ENCODE measurements around the gene NDUFB6. TPM values are rescaled to one million over a fixed set of nuclear protein-coding genes. Genes with fewer than 3 reads are reported as not detected.
"Not testable (repeated sequence)": the region's sequence is repeated elsewhere in the genome, so short reads cannot be mapped to it uniquely, and the experiment has no call there.

The NDUFB6 gene
- total RNA-seq, 6 donors from 2014 or later = 3.1 to 46.9 (median 25.9) TPM

DNA sequence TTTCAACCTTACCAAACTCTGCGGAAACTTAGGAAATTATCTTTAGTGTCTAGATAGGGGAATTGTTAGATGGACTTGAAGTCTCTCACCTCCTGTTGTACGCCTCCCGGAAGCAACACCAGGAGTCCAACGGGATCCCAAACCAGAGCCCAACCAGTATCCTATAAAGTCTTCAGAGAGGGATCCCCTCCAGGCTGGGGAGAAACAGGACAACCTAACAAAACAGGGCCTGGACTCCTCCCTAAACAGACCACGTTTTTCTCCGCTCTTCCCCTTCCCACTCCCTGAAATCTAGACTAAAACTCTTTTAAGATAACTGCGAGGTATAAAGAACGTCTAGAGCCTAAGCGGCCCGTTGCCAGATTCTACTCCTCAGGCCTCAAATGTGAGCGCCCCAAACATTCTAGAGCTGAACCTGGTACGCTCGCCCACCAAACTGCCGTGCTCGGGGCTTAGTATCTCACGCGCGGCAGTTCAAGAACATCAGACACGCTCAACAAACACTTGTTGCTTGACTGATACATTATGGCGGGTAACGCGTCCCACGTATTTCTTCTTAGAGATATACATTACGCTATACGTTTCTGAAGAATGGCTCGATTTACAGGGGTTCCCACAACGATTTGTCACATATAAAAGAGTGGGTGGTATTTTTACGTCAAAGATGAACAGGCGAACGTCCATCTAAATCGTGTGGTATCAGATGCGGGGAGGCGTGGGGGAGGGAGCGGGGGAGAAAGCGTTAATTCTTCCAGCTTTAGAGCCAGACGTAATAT, 21.5 kb downstream of the NDUFB6 start:
- H3K27ac ChIP-seq = peak overlapping the region; percentile 91 to 98 (median 94)
- no peaks in the 10 kb centered on the region for H3K27me3 ChIP-seq
- whole genome bisulfite sequencing, 2 donors = 0 to 1% methylated on average over 36 of the region's 36 CpGs
- peak; percentile 39 to 65 for ATAC-seq (ENCODE audit: low FRiP score in 2 of 2)
- H3K4me3 ChIP-seq = peak overlapping the region; percentile 59 to 81 (median 74)
- no peaks in the 10 kb centered on the region for H3K36me3 ChIP-seq
- TF ChIP-seq POLR2A (IDR thresholded peaks at IDR 0.05) = peak in 1 of 4 donors; percentile 8
- TF ChIP-seq POLR2AphosphoS5 (IDR thresholded peaks at IDR 0.05) = no peak
- no peaks in the 10 kb centered on the region for H3K9me3 ChIP-seq
- peaks cover 17 to 29% (median 22%) of the 10 kb centered on the region in 4 donors for H3K4me1 ChIP-seq
- peak in 1 of 2 donors; percentile 52 for DNase-seq

DNA sequence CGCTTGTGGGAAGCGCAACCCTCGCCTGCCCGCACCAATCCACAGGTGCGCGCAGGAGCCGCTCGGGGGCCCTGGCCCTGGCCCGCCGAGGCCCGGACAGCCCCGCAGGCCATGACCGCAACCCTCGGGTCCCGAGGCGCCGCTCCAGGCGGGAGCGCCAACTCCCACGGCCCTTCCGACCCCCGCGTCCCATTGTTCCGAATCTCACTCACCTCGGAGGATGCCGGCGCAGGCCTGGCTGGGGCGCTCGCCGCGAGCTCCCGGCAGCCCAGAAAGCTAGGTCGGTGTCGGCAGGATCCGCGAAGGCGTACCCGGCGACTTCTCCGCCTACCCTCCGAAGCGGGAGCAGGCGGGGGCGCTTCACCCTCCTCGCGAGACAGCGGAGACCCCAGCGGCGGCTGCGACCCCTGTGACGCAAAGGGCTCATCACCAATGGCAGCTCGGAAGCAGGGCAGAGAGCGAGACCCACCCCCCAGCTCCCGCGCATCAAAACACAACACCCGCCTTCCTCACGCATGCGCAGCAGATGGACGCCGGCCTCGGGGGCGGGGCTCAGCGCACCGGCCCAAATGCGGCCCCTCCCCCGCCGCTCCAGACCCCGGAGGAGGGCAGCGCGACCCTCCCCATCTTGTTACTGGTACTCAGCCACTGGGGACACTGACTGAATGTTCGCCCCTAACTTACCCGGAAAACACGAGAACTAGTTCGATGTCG, 22.2 kb downstream of the NDUFB6 start:
- no peaks in the 10 kb centered on the region for H3K36me3 ChIP-seq

GRCh38 chr9:32550150-32550561, 22.8 kb downstream of the NDUFB6 start:
- peak overlapping the region; percentile 59 to 81 (median 74) for H3K4me3 ChIP-seq
- H3K27me3 ChIP-seq = no peaks in the 10 kb centered on the region
- WGBS, 2 donors = 2 to 3% methylated on average over 10 of the region's 10 CpGs
- no peak for TF ChIP-seq POLR2A (IDR thresholded peaks at IDR 0.05)
- TF ChIP-seq EP300 (IDR thresholded peaks at IDR 0.05) = no peak
- TF ChIP-seq, protein P1, sequence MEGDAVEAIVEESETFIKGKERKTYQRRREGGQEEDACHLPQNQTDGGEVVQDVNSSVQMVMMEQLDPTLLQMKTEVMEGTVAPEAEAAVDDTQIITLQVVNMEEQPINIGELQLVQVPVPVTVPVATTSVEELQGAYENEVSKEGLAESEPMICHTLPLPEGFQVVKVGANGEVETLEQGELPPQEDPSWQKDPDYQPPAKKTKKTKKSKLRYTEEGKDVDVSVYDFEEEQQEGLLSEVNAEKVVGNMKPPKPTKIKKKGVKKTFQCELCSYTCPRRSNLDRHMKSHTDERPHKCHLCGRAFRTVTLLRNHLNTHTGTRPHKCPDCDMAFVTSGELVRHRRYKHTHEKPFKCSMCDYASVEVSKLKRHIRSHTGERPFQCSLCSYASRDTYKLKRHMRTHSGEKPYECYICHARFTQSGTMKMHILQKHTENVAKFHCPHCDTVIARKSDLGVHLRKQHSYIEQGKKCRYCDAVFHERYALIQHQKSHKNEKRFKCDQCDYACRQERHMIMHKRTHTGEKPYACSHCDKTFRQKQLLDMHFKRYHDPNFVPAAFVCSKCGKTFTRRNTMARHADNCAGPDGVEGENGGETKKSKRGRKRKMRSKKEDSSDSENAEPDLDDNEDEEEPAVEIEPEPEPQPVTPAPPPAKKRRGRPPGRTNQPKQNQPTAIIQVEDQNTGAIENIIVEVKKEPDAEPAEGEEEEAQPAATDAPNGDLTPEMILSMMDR (IDR thresholded peaks at IDR 0.05) = no peak
- TF ChIP-seq POLR2AphosphoS5 (IDR thresholded peaks at IDR 0.05) = no peak
- peak overlapping the region; percentile 91 to 98 (median 94) for H3K27ac ChIP-seq
- DNase-seq (no peak), ATAC-seq (ENCODE audit: low FRiP score in 2 of 2) (no peak)
- H3K36me3 ChIP-seq = no peaks in the 10 kb centered on the region
- H3K4me1 ChIP-seq = peaks cover 17 to 32% (median 22%) of the 10 kb centered on the region in 4 donors
- no peaks in the 10 kb centered on the region for H3K9me3 ChIP-seq

More for the DNA sequence above, 22.2 kb downstream of the NDUFB6 start:
- Histone ChIP-seq H3K4me1 (peaks cover 17 to 29% (median 22%) of the 10 kb centered on the region in 4 donors), H3K27ac (peak overlapping the region; percentile 91 to 98 (median 94)), H3K4me3 (peak overlapping the region; percentile 59 to 81 (median 74)), H3K27me3 (no peaks in the 10 kb centered on the region), H3K9me3 (no peaks in the 10 kb centered on the region)
- ATAC-seq (ENCODE audit: low FRiP score in 2 of 2) (peak; percentile 91 to 94), DNase-seq (peak; percentile 95 to 97)
- TF ChIP-seq EP300 (IDR thresholded peaks at IDR 0.05) (no peak), POLR2AphosphoS5 (IDR thresholded peaks at IDR 0.05) (peak; percentile 30 to 81), POLR2A (IDR thresholded peaks at IDR 0.05) (peak in 2 of 4 donors; percentile 53 to 62)
- TF ChIP-seq, protein P1 (IDR thresholded peaks at IDR 0.05) = no peak
- WGBS, 2 donors = 0 to 1% methylated on average over 22 to 28 of the region's 75 CpGs

DNA sequence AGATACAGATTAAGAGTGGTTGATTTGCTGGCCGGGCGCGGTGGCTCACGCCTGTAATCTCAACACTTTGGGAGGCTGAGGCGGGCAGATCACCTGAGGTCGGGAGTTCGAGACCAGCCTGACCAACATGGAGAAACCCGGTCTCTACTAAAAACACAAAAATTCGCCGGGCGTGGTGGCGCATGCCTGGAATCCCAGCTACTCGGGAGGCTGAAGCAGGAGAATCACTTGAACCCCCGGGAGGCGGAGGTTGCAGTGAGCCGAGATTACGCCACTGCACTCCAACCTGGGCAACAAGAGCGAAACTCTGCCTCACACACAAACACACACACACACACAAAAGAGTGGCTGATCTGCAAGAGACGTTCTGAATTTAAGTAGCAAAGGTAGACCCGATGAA, 24.7 kb downstream of the NDUFB6 start:
- not testable (repeated sequence) for H3K36me3 ChIP-seq; H3K27ac ChIP-seq; H3K27me3 ChIP-seq; H3K9me3 ChIP-seq; ATAC-seq (ENCODE audit: low FRiP score in 2 of 2); H3K4me3 ChIP-seq
- peaks cover 15 to 29% (median 21%) of the 10 kb centered on the region in 4 donors for H3K4me1 ChIP-seq
- peak in 1 of 2 donors; percentile 49 for DNase-seq
- WGBS, 2 donors = 91 to 97% methylated on average over 20 of the region's 20 CpGs

- no peaks in the 10 kb centered on the region for H3K9me3 ChIP-seq
- no peaks in the 10 kb centered on the region for H3K27me3 ChIP-seq
- WGBS, 2 donors = 94 to 97% methylated on average over 1 of the region's 1 CpG
- peaks cover 10 to 22% (median 15%) of the 10 kb centered on the region in 4 donors for H3K4me1 ChIP-seq
- ATAC-seq (ENCODE audit: low FRiP score in 2 of 2) (no peak), DNase-seq (no peak)
- peaks cover 0 to 24% (median 14%) of the 10 kb centered on the region in 4 donors for H3K36me3 ChIP-seq
- TF ChIP-seq, protein P1 (IDR thresholded peaks at IDR 0.05) = no peak
- TF ChIP-seq EP300 (IDR thresholded peaks at IDR 0.05) (no peak), POLR2A (IDR thresholded peaks at IDR 0.05) (no peak), POLR2AphosphoS5 (IDR thresholded peaks at IDR 0.05) (no peak)
- no peak overlapping the region for H3K4me3 ChIP-seq
- H3K27ac ChIP-seq = no peak overlapping the region
Observed at GRCh38 chr9:32545884-32546283, 27.1 kb downstream of the NDUFB6 start.
